Motor neuron (in vitro differentiated cells): ENCODE data around the gene PPP1R3D. TPM values are rescaled to one million over a fixed set of nuclear protein-coding genes. Genes with fewer than 3 reads are reported as not detected.

Experiments used
- ATAC-seq, 8 experiments: fragments of 200-7000 bp; cut with Tn5 transposase; replicated peaks in 6 of 8; 2 replicates each; pipeline ENCODE4 v1.8.0; 2021; ENCODE audit warnings: mild to moderate bottlenecking in 8 of 8, moderate library complexity in 8 of 8
- H3K27ac ChIP-seq, 2 donors: fragments of 250-450 bp; sonication (Bioruptor Pico); 2 replicates each; pipeline ENCODE4 v1.9.0; 2021; ENCODE audit warnings: antibody characterized with exemption in 2 of 2, mild to moderate bottlenecking in 2 of 2, moderate library complexity in 1 of 2
- H3K4me1 ChIP-seq, 2 donors: fragments of 250-450 bp; sonication (Bioruptor Pico); replicated peaks in 1 of 2; 2 replicates each; pipeline ENCODE4 v1.6.1; 2021; ENCODE audit warnings: antibody characterized with exemption in 2 of 2, mild to moderate bottlenecking in 2 of 2, moderate library complexity in 1 of 2
- H3K4me3 ChIP-seq, 5 donors: fragments of 250-450 bp; sonication (Bioruptor Pico); 2 replicates each; pipeline ENCODE4 v1.9.0; 2021; ENCODE audit warnings: antibody characterized with exemption in 5 of 5, mild to moderate bottlenecking in 5 of 5, moderate library complexity in 4 of 5
- WGBS, 10 experiments: fragments of 450-650 bp; shearing (Covaris generic); methylation state at CpG; one replicate each; pipeline ENCODE4 v1.0.0; 2022; 5-methylcytosine and 5-hydroxymethylcytosine counted together
- in situ Hi-C, 9 experiments: fragments of 400-800 bp; cut with MboI; loops; one replicate each; pipeline ENCODE4 v1.15.0; 2021; ENCODE audit warnings: low sequenced_read_pairs in 9 of 9, low pct_unique_long_range_greater_than_20kb in 2 of 9; ENCODE audit not compliant: unreplicated experiment in 9 of 9
- total RNA-seq, 8 experiments: library from RNA; unstranded; fragments of 300-600 nt; gene quantifications; 2 replicates each; pipeline versions ENCODE4 v1.2.3 to v1.2.4, GENCODE V29; 2022

Gene PPP1R3D, protein sequence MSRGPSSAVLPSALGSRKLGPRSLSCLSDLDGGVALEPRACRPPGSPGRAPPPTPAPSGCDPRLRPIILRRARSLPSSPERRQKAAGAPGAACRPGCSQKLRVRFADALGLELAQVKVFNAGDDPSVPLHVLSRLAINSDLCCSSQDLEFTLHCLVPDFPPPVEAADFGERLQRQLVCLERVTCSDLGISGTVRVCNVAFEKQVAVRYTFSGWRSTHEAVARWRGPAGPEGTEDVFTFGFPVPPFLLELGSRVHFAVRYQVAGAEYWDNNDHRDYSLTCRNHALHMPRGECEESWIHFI
- 1 to 10 TPM; 5.3 to 8.5 (median 7.8) TPM for total RNA-seq

GRCh38 chr20:59940129-59940955, at the start of gene PPP1R3D, which contains the start of gene FAM217B:
Gene PPP1R3D, minus strand, starts transcription at chr20:59940305. Its CDS starts 374 bp downstream, at chr20:59939931.
Gene FAM217B, plus strand, starts transcription at chr20:59940389. Its CDS starts 3,555 bp downstream, at chr20:59943944.
- Histone ChIP-seq H3K4me1 (peaks cover 24 to 72% of the 10 kb centered on the region in 2 donors), H3K4me3 (peak within 1 kb of the TSS; percentile 37 to 65 (median 59)), H3K27ac (peak within 1 kb of the TSS; percentile 95 to 98)
- peak; percentile 89 to 94 (median 91) for ATAC-seq
- in situ Hi-C loops: no loop called here
- WGBS, 10 experiments: 0 to 9% (median 0%) methylated on average over 1 to 28 of the region's 57 CpGs

GRCh38 chr20:59988141-59988540, 48.0 kb upstream of the PPP1R3D start:
- in situ Hi-C loops: no loop called here
- 40 to 83% (median 74%) methylated on average over 1 to 3 of the region's 5 CpGs; no CpG with 5 or more reads in 7 of the 10 experiments for WGBS, 10 experiments
- H3K4me3 ChIP-seq: no peak overlapping the region
- ATAC-seq: peak in 1 of 8 experiments; percentile 33
- no peak overlapping the region for H3K27ac ChIP-seq
- H3K4me1 ChIP-seq: peaks cover under 1 to 3% of the 10 kb centered on the region in 2 donors

DNA sequence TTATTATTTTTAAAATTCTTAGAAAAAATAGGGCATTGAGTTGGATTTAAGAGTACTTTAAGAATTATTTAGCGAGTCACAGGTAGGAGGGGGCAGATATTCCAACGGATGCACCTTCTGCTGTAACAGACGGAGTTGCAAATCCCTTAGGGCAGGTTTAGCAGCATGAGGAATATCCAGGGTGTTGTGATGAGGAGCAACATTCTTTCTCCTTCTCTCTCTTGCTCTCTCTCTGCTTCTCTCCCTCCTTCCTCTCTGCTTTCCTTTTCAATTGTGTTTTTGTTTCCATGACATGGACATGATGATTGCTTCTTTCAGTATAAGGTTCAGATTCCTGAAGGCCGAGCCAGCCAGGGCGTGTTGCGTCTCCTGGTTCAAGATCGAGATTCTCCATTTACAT, 47.0 kb upstream of the PPP1R3D start:
- Histone ChIP-seq H3K4me3 (no peak overlapping the region), H3K4me1 (peaks cover 2 to 7% of the 10 kb centered on the region in 2 donors), H3K27ac (no peak overlapping the region)
- ATAC-seq: no peak
- in situ Hi-C loops: no loop called here
- WGBS, 10 experiments: 51 to 100% (median 80%) methylated on average over 3 to 7 of the region's 7 CpGs; no CpG with 5 or more reads in 1 of the 10 experiments

- H3K27ac ChIP-seq: no peak overlapping the region
- no peak for ATAC-seq
- no peak overlapping the region for H3K4me3 ChIP-seq
- 86 to 100% (median 100%) methylated on average over 1 to 2 of the region's 3 CpGs; no CpG with 5 or more reads in 5 of the 10 experiments for WGBS, 10 experiments
- peaks cover 2 to 7% of the 10 kb centered on the region in 2 donors for H3K4me1 ChIP-seq
- in situ Hi-C loops: no loop called here
These were observed 45.8 kb upstream of the PPP1R3D start for GRCh38 chr20:59985864-59986263.

- 70 to 100% (median 87%) methylated on average over 2 to 6 of the region's 8 CpGs; no CpG with 5 or more reads in 4 of the 10 experiments for WGBS, 10 experiments
- no peak for ATAC-seq
- in situ Hi-C loops: no loop called here
- H3K4me3 ChIP-seq: no peak overlapping the region
- H3K27ac ChIP-seq: no peak overlapping the region
- H3K4me1 ChIP-seq: peaks cover 2 to 7% of the 10 kb centered on the region in 2 donors
These were observed 45.1 kb upstream of the PPP1R3D start for GRCh38 chr20:59985164-59985563.

- in situ Hi-C loops: no loop called here
- ATAC-seq: no peak
- Histone ChIP-seq H3K4me3 (no peak overlapping the region), H3K4me1 (peaks cover 2 to 7% of the 10 kb centered on the region in 2 donors), H3K27ac (no peak overlapping the region)
- WGBS, 10 experiments: 40 to 100% (median 82%) methylated on average over 1 to 4 of the region's 4 CpGs; no CpG with 5 or more reads in 2 of the 10 experiments
These were observed 44.4 kb upstream of the PPP1R3D start for GRCh38 chr20:59984541-59984940.

GRCh38 chr20:59983076-59983475, 43.0 kb upstream of the PPP1R3D start:
- in situ Hi-C loops: no loop called here
- Histone ChIP-seq H3K4me1 (peaks cover 2 to 7% of the 10 kb centered on the region in 2 donors), H3K4me3 (no peak overlapping the region), H3K27ac (no peak overlapping the region)
- ATAC-seq: peak in 4 of 8 experiments; percentile 27 to 60 (median 34)
- WGBS, 10 experiments: 70 to 100% (median 85%) methylated on average over 1 to 7 of the region's 9 CpGs

DNA sequence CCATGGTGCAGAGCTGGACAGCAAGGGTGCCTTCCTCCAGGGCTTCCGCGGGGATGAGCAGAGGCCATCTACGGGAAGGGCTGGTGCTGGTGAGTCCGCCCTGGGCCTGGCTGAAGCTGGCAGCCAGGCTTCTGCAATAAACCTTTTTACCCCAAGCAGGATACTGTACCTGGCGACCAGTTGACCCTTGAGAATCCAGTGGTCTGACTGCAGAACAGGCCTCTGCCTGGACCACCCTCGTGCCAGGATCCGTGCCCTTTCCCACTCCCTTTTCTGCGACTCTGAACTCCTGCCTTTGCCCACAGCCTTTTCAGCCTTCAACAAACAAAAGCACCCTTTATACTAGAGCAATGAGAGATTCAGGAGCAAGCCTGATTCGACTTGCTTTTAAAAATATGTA, 37.0 kb upstream of the PPP1R3D start:
- no peak overlapping the region for H3K27ac ChIP-seq
- in situ Hi-C loops: no loop called here
- H3K4me3 ChIP-seq: no peak overlapping the region
- no peak for ATAC-seq
- H3K4me1 ChIP-seq: no peaks in the 10 kb centered on the region
- 53 to 86% (median 67%) methylated on average over 1 to 8 of the region's 9 CpGs; no CpG with 5 or more reads in 3 of the 10 experiments for WGBS, 10 experiments

DNA sequence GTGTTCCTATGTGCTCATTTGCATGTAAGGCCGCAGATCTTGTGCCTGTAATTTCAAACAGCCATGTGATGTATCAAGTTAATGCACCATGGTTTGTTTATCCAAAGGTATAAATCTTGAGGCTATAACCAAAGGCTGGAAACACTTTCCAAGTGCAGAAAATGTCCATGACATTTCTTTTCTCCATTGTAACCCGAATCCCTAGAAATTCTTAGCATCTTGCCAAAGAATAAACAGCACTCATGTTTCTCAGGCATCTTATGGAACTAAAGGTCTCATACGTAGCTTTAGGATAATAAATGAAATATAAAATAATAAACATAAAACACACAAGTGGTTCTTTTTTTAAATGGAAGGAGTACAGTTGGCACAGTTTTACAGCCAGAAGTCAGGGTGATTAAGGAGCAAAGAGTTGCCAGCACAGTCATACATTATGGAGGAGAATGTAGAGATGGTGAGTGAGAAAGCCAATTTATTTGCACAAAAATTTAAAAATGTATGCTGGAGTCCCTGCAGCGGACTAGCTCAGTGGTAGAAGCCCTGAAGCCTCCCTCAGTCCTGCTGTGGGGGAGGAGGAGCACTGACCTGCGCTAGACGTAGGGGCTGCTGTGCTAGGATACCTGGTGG, 36.2 kb upstream of the PPP1R3D start:
- in situ Hi-C loops: no loop called here
- Histone ChIP-seq H3K4me1 (no peaks in the 10 kb centered on the region), H3K27ac (no peak overlapping the region), H3K4me3 (no peak overlapping the region)
- no peak for ATAC-seq
- WGBS, 10 experiments: 36 to 97% (median 88%) methylated on average over 2 to 6 of the region's 6 CpGs; no CpG with 5 or more reads in 1 of the 10 experiments

DNA sequence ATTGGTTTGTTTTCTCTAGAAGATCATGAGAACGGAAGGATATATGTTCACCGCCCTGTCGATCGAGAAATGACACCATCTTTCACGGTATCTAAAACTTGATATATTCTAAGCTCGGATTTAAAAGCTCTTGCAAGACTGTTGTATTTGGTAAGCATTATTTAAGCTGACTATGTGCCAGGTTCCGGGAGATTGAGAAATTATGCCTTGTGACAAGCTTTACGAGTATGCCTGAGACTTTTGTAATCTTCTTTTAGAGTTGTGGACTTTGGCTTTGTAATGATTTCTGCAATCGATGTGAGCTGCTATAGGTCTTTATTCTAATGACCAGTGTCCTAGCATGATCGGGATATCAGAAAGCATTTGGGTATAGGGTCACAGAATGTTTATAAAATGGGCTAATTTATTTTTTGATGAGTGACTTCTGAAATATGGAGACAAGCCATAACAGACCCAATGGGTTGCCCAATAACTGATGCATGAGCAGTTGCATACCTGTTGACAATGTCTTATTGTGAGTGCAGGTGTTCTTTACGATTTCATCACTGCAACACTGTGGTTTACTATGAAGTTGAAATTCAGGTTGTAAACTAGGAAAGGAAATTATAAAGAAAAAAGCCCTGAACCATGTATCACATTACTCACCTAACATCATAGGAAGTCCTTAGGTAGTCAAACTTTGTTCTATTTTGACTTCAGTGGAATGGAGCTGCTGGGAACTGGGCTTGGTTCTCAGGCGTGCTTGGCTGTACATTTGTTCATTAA, 32.1 kb upstream of the PPP1R3D start:
- 20 to 89% (median 81%) methylated on average over 1 to 12 of the region's 12 CpGs for WGBS, 10 experiments
- Histone ChIP-seq H3K4me3 (no peak overlapping the region), H3K4me1 (no peaks in the 10 kb centered on the region), H3K27ac (no peak overlapping the region)
- in situ Hi-C loops: no loop called here
- no peak for ATAC-seq

DNA sequence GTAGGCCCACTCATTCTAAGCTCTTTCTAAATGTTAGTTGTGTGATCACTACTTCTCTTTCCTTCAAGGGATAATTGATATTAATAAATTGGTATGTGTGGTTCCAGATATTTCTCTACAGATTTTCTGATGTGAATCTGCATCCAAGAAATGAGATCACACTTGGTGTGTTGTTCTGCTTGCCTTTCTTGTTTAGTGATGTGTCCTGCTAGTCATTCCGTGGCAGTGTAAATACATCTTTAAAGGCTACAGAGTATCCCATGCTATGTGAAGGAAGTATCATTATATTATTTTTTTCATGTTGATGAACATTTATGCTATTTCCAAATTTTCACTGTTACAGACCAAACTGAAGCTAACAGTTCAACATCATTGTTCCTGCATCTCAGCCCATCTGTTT, 31.3 kb upstream of the PPP1R3D start:
- no peak overlapping the region for H3K27ac ChIP-seq
- H3K4me3 ChIP-seq: no peak overlapping the region
- WGBS, 10 experiments: 63 to 100% (median 89%) methylated on average over 1 of the region's 1 CpG; no CpG with 5 or more reads in 4 of the 10 experiments
- ATAC-seq: no peak
- in situ Hi-C loops: no loop called here
- H3K4me1 ChIP-seq: no peaks in the 10 kb centered on the region

DNA sequence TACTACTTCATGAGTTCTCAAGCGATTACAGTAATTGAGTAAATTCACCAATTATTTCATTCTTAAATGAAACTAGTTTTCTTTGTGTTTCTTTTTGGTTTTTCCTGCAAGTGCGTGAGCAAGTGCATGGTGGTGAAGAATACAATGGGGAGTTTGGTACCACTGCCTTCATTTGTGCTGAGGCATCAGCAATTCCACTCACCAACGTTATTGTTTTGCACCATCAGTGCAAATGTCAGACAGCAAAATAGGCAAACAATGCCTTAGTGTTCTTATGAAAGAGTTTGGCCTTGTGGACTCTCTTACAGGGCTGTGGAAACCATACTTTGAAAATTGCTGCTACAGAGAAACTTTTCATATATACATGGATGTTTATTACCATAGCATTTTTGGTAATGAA, 26.3 kb upstream of the PPP1R3D start:
- WGBS, 10 experiments: 11 to 86% (median 66%) methylated on average over 2 to 3 of the region's 3 CpGs; no CpG with 5 or more reads in 2 of the 10 experiments
- in situ Hi-C loops: no loop called here
- no peak overlapping the region for H3K4me3 ChIP-seq
- ATAC-seq: no peak
- H3K4me1 ChIP-seq: peaks cover 0 to 2% of the 10 kb centered on the region in 2 donors
- H3K27ac ChIP-seq: no peak overlapping the region
